GM19467 (cell line): ENCODE results near the gene ADAMTS17.

Experiments used
- ATAC-seq: cut with Tn5 transposase; IDR thresholded peaks from one replicate; pipeline ENCODE4 v1.9.1; 2021; ENCODE audit warnings: mild to moderate bottlenecking, moderate library complexity; ENCODE audit not compliant: unreplicated experiment

Gene ADAMTS17

GRCh38 chr15:100058458-100058857, 283.3 kb downstream of the ADAMTS17 start:
- ATAC-seq: no peak

GRCh38 chr15:100057281-100057680, 284.5 kb downstream of the ADAMTS17 start:
- no peak for ATAC-seq

GRCh38 chr15:100056411-100057072, 285.2 kb downstream of the ADAMTS17 start:
- ATAC-seq: no peak

- ATAC-seq: no peak
Measured at GRCh38 chr15:100055821-100056220, 286.0 kb downstream of the ADAMTS17 start.

- ATAC-seq: no peak
Measured at GRCh38 chr15:100054539-100054938, 287.2 kb downstream of the ADAMTS17 start.

GRCh38 chr15:100053474-100054121, 288.2 kb downstream of the ADAMTS17 start:
- no peak for ATAC-seq

- ATAC-seq: no peak
Measured at GRCh38 chr15:100052716-100053473, 288.9 kb downstream of the ADAMTS17 start.

- ATAC-seq: no peak
Measured at GRCh38 chr15:100050877-100051786, 290.6 kb downstream of the ADAMTS17 start.

GRCh38 chr15:100049936-100050876, 291.6 kb downstream of the ADAMTS17 start:
- ATAC-seq: no peak

- ATAC-seq: no peak
Measured at GRCh38 chr15:100049483-100049882, 292.3 kb downstream of the ADAMTS17 start.

GRCh38 chr15:100048736-100049135, 293.0 kb downstream of the ADAMTS17 start:
- ATAC-seq: no peak

GRCh38 chr15:100043692-100044091, 298.1 kb downstream of the ADAMTS17 start:
- ATAC-seq: no peak

- no peak for ATAC-seq
Measured at GRCh38 chr15:100043068-100043641, 298.6 kb downstream of the ADAMTS17 start.

GRCh38 chr15:100042558-100042957, 299.2 kb downstream of the ADAMTS17 start:
- ATAC-seq: no peak

GRCh38 chr15:100041127-100041828, 300.5 kb downstream of the ADAMTS17 start:
- no peak for ATAC-seq

- no peak for ATAC-seq
Measured at GRCh38 chr15:100039994-100040393, 301.8 kb downstream of the ADAMTS17 start.

- no peak for ATAC-seq
Measured at GRCh38 chr15:100038736-100039135, 303.0 kb downstream of the ADAMTS17 start.

- no peak for ATAC-seq
Measured at GRCh38 chr15:100037901-100038300, 303.9 kb downstream of the ADAMTS17 start.

GRCh38 chr15:100036015-100036414, 305.8 kb downstream of the ADAMTS17 start:
- no peak for ATAC-seq
